Measurements from ENCODE around the gene RRAD.
"Not testable (repeated sequence)": the region's sequence is repeated elsewhere in the genome, so short reads cannot be mapped to it uniquely, and the experiment has no call there.

The RRAD gene

GRCh38 chr16:66950971-66951790 lies 25.8 kb upstream of the RRAD start:
- no peak for DNase-seq (ENCODE audit: low read depth in 2 of 2)

DNA sequence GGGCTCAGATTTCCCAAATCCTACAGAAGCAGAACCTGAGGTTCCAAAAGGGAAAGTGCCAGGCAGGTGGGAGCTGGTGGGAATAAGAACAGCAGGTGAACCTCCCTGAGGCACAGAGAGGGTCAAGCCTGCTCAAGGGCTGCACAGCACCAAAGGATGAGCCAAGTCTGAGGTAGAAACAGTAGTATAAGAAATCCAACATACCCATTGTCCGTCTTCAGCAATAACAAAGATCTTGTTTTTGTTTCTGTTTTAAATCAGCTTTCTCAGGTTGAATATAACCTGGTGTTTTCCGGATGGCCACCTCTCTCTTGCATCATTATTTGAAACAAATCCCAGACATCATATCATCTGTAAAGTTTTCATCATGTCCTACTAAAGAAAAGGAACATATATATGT lies 25.1 kb upstream of the RRAD start:
- no peak for DNase-seq (ENCODE audit: low read depth in 2 of 2)

GRCh38 chr16:66949472-66949871 lies 24.1 kb upstream of the RRAD start:
- DNase-seq (ENCODE audit: low read depth in 2 of 2) = no peak

DNA sequence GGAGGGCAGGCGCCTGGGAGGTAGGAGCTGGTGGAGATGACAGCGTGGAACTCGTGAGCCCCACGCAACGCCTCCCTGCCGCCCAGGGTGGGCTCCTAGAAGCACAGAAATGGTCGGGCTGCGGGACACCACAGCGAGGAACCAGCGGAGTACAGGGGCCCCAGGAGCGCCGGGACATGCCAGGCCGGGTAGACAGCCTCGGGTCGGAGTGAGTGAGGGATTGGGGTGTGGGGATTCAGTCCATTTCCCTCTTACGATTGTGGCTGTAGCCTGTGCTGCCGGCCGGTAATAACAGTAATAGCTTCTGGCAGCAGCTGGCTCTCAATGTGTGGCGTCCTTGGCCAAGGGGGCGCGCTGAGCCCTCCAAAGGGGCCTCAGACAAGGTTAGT lies 23.5 kb upstream of the RRAD start:
- DNase-seq (ENCODE audit: low read depth in 2 of 2) = no peak

- DNase-seq (ENCODE audit: low read depth in 2 of 2) = no peak
Measured at GRCh38 chr16:66948134-66948836, 22.9 kb upstream of the RRAD start.

- peak; percentile 71 to 80 for DNase-seq (ENCODE audit: low read depth in 2 of 2)
Measured at GRCh38 chr16:66947302-66948065, 22.1 kb upstream of the RRAD start.

DNA sequence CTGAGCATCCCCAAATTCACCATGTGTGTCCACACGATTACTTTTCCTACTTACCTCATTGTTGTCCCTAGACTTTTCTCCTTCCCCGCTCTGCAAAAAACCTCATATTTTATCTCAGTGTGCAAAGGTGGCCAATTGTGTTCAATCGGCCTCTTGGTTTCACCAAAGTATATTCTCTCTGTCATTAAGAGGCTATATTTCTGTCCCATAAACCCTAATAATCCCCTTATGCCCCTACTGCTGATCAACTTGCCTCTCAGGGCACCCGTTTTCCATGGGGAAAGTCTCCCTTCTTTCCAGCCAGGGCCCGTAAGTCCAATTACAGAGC lies 21.6 kb upstream of the RRAD start:
- DNase-seq (ENCODE audit: low read depth in 2 of 2) = no peak

GRCh38 chr16:66946541-66946940 lies 21.2 kb upstream of the RRAD start:
- no peak for DNase-seq (ENCODE audit: low read depth in 2 of 2)

- DNase-seq (ENCODE audit: low read depth in 2 of 2) = no peak
Measured at GRCh38 chr16:66945939-66946338, 20.6 kb upstream of the RRAD start.

- not testable (repeated sequence) for DNase-seq (ENCODE audit: low read depth in 2 of 2)
Measured at GRCh38 chr16:66944971-66945370, 19.6 kb upstream of the RRAD start.

- no peak for DNase-seq (ENCODE audit: low read depth in 2 of 2)
Measured at GRCh38 chr16:66944054-66944441, 18.7 kb upstream of the RRAD start.

GRCh38 chr16:66943426-66944053 lies 18.2 kb upstream of the RRAD start:
- no peak for DNase-seq (ENCODE audit: low read depth in 2 of 2)

DNA sequence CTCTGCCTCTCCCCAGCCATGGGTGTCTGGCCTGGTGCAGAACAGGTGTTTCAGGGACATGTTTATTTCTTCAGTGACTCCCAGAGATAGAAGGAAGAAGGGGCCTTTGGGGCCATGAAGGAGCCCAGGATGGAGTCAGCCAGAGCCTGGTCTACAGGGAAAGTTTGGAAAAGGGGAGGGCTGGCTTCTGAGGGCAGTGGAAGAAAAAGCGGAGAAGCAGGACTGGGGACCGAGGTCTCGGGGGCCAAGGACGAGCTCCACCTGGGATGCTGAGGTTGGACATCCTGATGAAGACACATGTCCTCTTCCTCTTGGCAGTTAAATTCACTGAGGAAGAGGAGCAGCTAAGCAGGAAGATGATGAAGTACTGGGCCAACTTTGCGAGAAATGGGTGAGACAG lies 17.6 kb upstream of the RRAD start:
- DNase-seq (ENCODE audit: low read depth in 2 of 2) = no peak

- DNase-seq (ENCODE audit: low read depth in 2 of 2) = no peak
Measured at GRCh38 chr16:66940236-66940635, 14.9 kb upstream of the RRAD start.

DNA sequence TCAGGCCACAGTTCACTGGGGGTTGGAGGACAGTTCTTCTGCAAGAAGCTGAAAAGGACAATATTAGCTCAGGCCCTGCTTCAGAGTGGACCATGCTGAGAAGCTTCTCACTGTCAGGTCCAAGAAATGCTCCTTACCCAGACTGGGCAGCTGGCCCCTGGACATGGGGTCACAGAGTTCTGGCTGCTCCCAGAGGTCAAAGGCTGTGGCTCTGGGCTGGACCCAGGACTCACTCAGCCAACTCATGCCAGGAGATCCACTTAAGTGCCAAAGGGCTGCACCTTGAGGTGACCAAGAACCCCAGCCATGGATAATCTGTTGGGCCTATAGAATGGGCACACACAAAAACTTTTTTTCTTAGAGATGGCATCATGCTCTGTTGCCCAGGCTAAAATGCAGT lies 14.0 kb upstream of the RRAD start:
- DNase-seq (ENCODE audit: low read depth in 2 of 2) = no peak

DNA sequence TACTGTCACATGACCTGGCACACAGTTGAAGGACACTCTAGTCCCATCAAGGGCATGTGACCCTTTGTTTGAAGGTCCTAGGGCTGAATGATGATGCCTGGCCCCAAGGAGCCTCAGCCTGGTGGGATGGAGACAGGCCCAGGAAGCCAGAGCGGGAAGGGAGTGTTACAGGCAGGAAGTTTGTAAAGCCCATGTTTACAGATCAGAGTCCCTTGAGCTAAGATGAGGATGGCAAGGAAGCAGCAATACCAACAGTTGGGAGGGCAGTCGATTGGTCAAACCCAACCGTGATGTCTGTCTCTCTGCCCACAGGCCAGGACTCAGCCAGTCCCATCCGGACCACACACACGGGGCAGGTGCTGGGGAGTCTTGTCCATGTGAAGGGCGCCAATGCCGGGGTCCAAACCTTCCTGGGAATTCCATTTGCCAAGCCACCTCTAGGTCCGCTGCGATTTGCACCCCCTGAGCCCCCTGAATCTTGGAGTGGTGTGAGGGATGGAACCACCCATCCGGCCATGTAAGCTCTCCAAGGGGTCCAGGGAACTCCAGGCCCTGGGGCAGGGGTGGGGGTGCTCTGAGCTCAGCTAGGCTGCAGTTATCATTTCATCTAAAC lies 12.5 kb upstream of the RRAD start:
- no peak for DNase-seq (ENCODE audit: low read depth in 2 of 2)

GRCh38 chr16:66936889-66937554 lies 11.7 kb upstream of the RRAD start:
- DNase-seq (ENCODE audit: low read depth in 2 of 2) = no peak

- DNase-seq (ENCODE audit: low read depth in 2 of 2) = no peak
Measured at GRCh38 chr16:66936462-66936861, 11.1 kb upstream of the RRAD start.

DNA sequence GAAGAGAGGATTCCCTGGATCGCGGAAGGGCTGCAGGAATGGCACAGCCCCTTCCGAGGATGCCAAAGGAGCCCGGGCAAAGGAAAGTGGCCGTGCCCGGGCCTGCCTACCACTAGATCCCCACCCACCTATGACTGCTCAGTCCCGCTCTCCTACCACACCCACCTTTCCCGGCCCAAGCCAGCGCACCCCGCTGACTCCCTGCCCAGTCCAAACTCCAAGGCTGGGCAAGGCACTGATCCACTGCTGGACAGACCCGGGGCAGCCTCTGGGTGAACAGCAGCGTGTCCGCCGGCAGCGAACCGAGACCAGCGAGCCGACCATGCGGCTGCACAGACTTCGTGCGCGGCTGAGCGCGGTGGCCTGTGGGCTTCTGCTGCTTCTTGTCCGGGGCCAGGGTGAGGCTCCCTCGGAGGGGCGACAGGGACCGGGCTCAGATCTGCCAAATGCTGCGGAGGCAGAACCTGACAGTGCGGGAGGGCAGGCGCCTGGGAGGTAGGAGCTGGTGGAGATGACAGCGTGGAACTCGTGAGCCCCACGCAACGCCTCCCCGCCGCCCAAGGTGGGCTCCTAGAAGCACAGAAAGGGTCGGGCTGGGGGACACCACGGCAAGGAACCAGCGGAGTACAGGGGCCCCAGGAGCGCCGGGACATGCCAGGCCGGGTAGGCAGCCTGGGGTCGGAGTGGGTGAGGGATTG lies 10.1 kb upstream of the RRAD start, which contains the start of gene CES2:
CES2 (plus strand) TSS at position 203 of the 698 bp plus-strand sequence; CDS start at position 323, 120 bp downstream.
- DNase-seq (ENCODE audit: low read depth in 2 of 2) = no peak

- DNase-seq (ENCODE audit: low read depth in 2 of 2) = not testable (repeated sequence)
Measured at GRCh38 chr16:66934839-66935313, 9.5 kb upstream of the RRAD start.

All from stimulated activated CD8-positive, alpha-beta memory T cell treated with anti-CD3 and anti-CD28 coated beads, Interleukin-2, amount 100 ng/mL, for 48 hours (primary cell).